Glomerular endothelial cell (primary cell): ENCODE measurements around the gene TEK. TPM values are rescaled to one million over a fixed set of nuclear protein-coding genes. Genes with fewer than 3 reads are reported as not detected.

ENCODE experiments used
- DNase-seq: peaks from one replicate; pipeline ENCODE4 v3.0.0-alpha.2; 2011; ENCODE audit warnings: low read depth, low spot score; ENCODE audit errors: extremely low read depth
- total RNA-seq: library from RNA; depleted of rRNA; stranded (reverse); fragments of >200 nt; gene quantifications from 2 replicates; pipeline ENCODE4 v1.2.3, GENCODE V29; 2015

The TEK gene
- total RNA-seq, 1 donor from 2014 or later: 63.0 TPM

- DNase-seq: no peak
These were observed 59.9 kb downstream of the TEK start for GRCh38 chr9:27168951-27169350.

- DNase-seq: no peak
These were observed 67.9 kb downstream of the TEK start for GRCh38 chr9:27176971-27177370.

GRCh38 chr9:27179245-27179865 is 70.3 kb downstream of the TEK start:
- no peak for DNase-seq

- no peak for DNase-seq
These were observed 72.4 kb downstream of the TEK start for GRCh38 chr9:27181381-27181780.

GRCh38 chr9:27182421-27182820 is 73.4 kb downstream of the TEK start:
- DNase-seq: no peak

- DNase-seq: no peak
These were observed 74.1 kb downstream of the TEK start for GRCh38 chr9:27183131-27183530.

- no peak for DNase-seq
These were observed 74.7 kb downstream of the TEK start for GRCh38 chr9:27183701-27184100.

- DNase-seq: no peak
These were observed 75.7 kb downstream of the TEK start for GRCh38 chr9:27184556-27185351.

- DNase-seq: no peak
These were observed 79.4 kb downstream of the TEK start for GRCh38 chr9:27188426-27188825.

- no peak for DNase-seq
These were observed 80.4 kb downstream of the TEK start for GRCh38 chr9:27189426-27189825.

GRCh38 chr9:27192291-27192960 is 83.4 kb downstream of the TEK start:
- DNase-seq: no peak

- no peak for DNase-seq
These were observed 84.9 kb downstream of the TEK start for GRCh38 chr9:27193886-27194285.

- no peak for DNase-seq
These were observed 85.5 kb downstream of the TEK start for GRCh38 chr9:27194401-27195091.

GRCh38 chr9:27195191-27195590 is 86.2 kb downstream of the TEK start:
- no peak for DNase-seq

GRCh38 chr9:27196383-27196782 is 87.4 kb downstream of the TEK start:
- no peak for DNase-seq

- no peak for DNase-seq
These were observed 89.2 kb downstream of the TEK start for GRCh38 chr9:27198190-27198589.

GRCh38 chr9:27202056-27202455 is 93.0 kb downstream of the TEK start:
- no peak for DNase-seq

GRCh38 chr9:27203783-27204182 is 94.8 kb downstream of the TEK start:
- no peak for DNase-seq

- DNase-seq: no peak
These were observed 95.6 kb downstream of the TEK start for GRCh38 chr9:27204578-27204977.

- no peak for DNase-seq
These were observed 96.2 kb downstream of the TEK start for GRCh38 chr9:27205198-27205597.

- no peak for DNase-seq
These were observed 97.0 kb downstream of the TEK start for GRCh38 chr9:27206041-27206440.
